AG04449 (cell line): ENCODE data around the gene SHROOM2.
"Not testable (repeated sequence)": the region's sequence is repeated elsewhere in the genome, so short reads cannot be mapped to it uniquely, and the experiment has no call there.

ENCODE experiments used
- CTCF ChIA-PET: fragments of 350-600 bp; formaldehyde crosslinking; extraction: SDS; loops from one replicate; lab custom pipeline; 2021; ENCODE audit warnings: antibody characterized with exemption; lab: Yijun Ruan, JAX
- POLR2A ChIA-PET: fragments of 400-600, 350-600 bp; formaldehyde crosslinking; extraction: SDS; loops from one replicate; lab custom pipeline; 2020; ENCODE audit warnings: antibody characterized with exemption, inconsistent platforms; lab: Yijun Ruan, JAX
- DNase-seq: peaks from one replicate; pipeline ENCODE4 v3.0.0-alpha.2; 2010; ENCODE audit warnings: low read depth, low spot score
- H3K4me3 ChIP-seq: 2 replicates; pipeline ENCODE4 v1.5.1; 2011; ENCODE audit warnings: low read depth, mild to moderate bottlenecking, control low read depth, low read length
- TF ChIP-seq, protein P1 (sequence below): IDR thresholded peaks from one replicate; pipeline ENCODE4 v1.5.1; 2011; ENCODE audit warnings: mild to moderate bottlenecking, moderate library complexity, low read length, control low read depth, inconsistent platforms; ENCODE audit not compliant: insufficient read depth; ENCODE audit errors: missing control alignments

The SHROOM2 gene

GRCh38 chrX:9857575-9858474 is 71.6 kb downstream of the SHROOM2 start:
- no peak for DNase-seq
- CTCF ChIA-PET, result no interaction called here
- TF ChIP-seq, protein P1, sequence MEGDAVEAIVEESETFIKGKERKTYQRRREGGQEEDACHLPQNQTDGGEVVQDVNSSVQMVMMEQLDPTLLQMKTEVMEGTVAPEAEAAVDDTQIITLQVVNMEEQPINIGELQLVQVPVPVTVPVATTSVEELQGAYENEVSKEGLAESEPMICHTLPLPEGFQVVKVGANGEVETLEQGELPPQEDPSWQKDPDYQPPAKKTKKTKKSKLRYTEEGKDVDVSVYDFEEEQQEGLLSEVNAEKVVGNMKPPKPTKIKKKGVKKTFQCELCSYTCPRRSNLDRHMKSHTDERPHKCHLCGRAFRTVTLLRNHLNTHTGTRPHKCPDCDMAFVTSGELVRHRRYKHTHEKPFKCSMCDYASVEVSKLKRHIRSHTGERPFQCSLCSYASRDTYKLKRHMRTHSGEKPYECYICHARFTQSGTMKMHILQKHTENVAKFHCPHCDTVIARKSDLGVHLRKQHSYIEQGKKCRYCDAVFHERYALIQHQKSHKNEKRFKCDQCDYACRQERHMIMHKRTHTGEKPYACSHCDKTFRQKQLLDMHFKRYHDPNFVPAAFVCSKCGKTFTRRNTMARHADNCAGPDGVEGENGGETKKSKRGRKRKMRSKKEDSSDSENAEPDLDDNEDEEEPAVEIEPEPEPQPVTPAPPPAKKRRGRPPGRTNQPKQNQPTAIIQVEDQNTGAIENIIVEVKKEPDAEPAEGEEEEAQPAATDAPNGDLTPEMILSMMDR, result no peak
- H3K4me3 ChIP-seq, result no peak overlapping the region
- POLR2A ChIA-PET, result no interaction called here

GRCh38 chrX:9858684-9859083 is 72.5 kb downstream of the SHROOM2 start:
- DNase-seq, H3K4me3 ChIP-seq, POLR2A ChIA-PET: not testable (repeated sequence)
- CTCF ChIA-PET, result interaction anchor here (1.0 kb wide), 1 partner anchor 11 kb away, joined by 3 read pairs; no protein-coding TSS in a partner anchor

- DNase-seq, result peak; percentile 40
- no peak overlapping the region for H3K4me3 ChIP-seq
- ChIA-PET POLR2A (no interaction called here), CTCF (interaction anchor here (1.0 kb wide), 1 partner anchor 13 kb away, joined by 3 read pairs; no protein-coding TSS in a partner anchor)
- TF ChIP-seq, protein P1, result no peak
These were observed 73.7 kb downstream of the SHROOM2 start for GRCh38 chrX:9859711-9860555.

- TF ChIP-seq, protein P1, result no peak
- DNase-seq, result no peak
- ChIA-PET CTCF (no interaction called here), POLR2A (no interaction called here)
- no peak overlapping the region for H3K4me3 ChIP-seq
These were observed 74.6 kb downstream of the SHROOM2 start for GRCh38 chrX:9860826-9861225.

GRCh38 chrX:9861711-9862110 is 75.5 kb downstream of the SHROOM2 start:
- CTCF ChIA-PET, result no interaction called here
- H3K4me3 ChIP-seq, result no peak overlapping the region
- POLR2A ChIA-PET, result no interaction called here
- no peak for DNase-seq
- TF ChIP-seq, protein P1, result no peak

- ChIA-PET CTCF (no interaction called here), POLR2A (no interaction called here)
- TF ChIP-seq, protein P1, result no peak
- no peak for DNase-seq
- no peak overlapping the region for H3K4me3 ChIP-seq
These were observed 76.3 kb downstream of the SHROOM2 start for GRCh38 chrX:9862525-9862924.
